Measurements from ENCODE around the gene SPG7. TPM values are rescaled to one million over a fixed set of nuclear protein-coding genes. Genes with fewer than 3 reads are reported as not detected.

The SPG7 gene
- total RNA-seq, 1 experiment from 2014 or later: 119 TPM

GRCh38 chr16:89546781-89547180, 38.6 kb downstream of the SPG7 start:
- H3K4ac ChIP-seq (ENCODE audit: low read depth, low read length): no peak overlapping the region
- H4K20me1 ChIP-seq (ENCODE audit: control insufficient read depth, insufficient read depth, insufficient read length): no peaks in the 10 kb centered on the region
- no peak overlapping the region for H2BK5ac ChIP-seq (ENCODE audit: insufficient read length, low read length)
- H3K4me2 ChIP-seq (ENCODE audit: insufficient read depth, insufficient read length, low read length): no peak overlapping the region
- no peak overlapping the region for H3K27ac ChIP-seq (ENCODE audit: insufficient read length, low read depth, low read length)
- no peak overlapping the region for H2BK120ac ChIP-seq (ENCODE audit: low read depth, low read length, poor library complexity, severe bottlenecking)
- H3K9me3 Mint-ChIP-seq: no peaks in the 10 kb centered on the region; a peak in 1 of 5 replicates
- H3T11ph ChIP-seq (ENCODE audit: low read length): no peak overlapping the region
- no peak for TF ChIP-seq CTCF (conservative IDR thresholded peaks at IDR 0.05)
- no peak overlapping the region for H2BK12ac ChIP-seq (ENCODE audit: insufficient read length, low read depth, low read length)
- H3K23ac ChIP-seq (ENCODE audit: insufficient read length, low read depth, low read length): no peak overlapping the region
- no peaks in the 10 kb centered on the region for H3K27me3 Mint-ChIP-seq (ENCODE audit: low read depth)
- H3K18ac ChIP-seq (ENCODE audit: insufficient read length, low read depth, low read length): no peak overlapping the region
- no peak for DNase-seq
- no peak overlapping the region for H3K56ac ChIP-seq (ENCODE audit: insufficient read length, low read depth, low read length)
- H2AK5ac ChIP-seq (ENCODE audit: insufficient read length, low read length): no peak overlapping the region
- H3K14ac ChIP-seq (ENCODE audit: insufficient read depth, low read length): no peak overlapping the region
- H3K36me3 Mint-ChIP-seq (ENCODE audit: insufficient read depth in 1 of 3, low read depth in 3 of 3): peaks cover 19 to 77% (median 74%) of the 10 kb centered on the region in 3 experiments; a peak in 5 of 7 replicates
- no peak overlapping the region for H2BK20ac ChIP-seq (ENCODE audit: low read depth, low read length, poor library complexity, severe bottlenecking)
- no peak overlapping the region for H3K9ac ChIP-seq (ENCODE audit: extremely low read depth, insufficient read length, low read length)
- WGBS (ENCODE audit: extremely low coverage, insufficient read length, low lambda C conversion rate): no CpG with 5 or more reads among the region's 19 CpGs
- no peak overlapping the region for H2BK15ac ChIP-seq (ENCODE audit: low read depth, low read length)
- no peaks in the 10 kb centered on the region for H3K79me2 ChIP-seq (ENCODE audit: insufficient read depth, low read length)
- H3K9me3 ChIP-seq (ENCODE audit: control insufficient read depth, low read depth, low read length): no peaks in the 10 kb centered on the region
- no peak overlapping the region for H2AFZ ChIP-seq (ENCODE audit: low read length)
- H3K4me3 Mint-ChIP-seq: no peak overlapping the region
- no peak overlapping the region for H3K27ac Mint-ChIP-seq
- H3K4me1 Mint-ChIP-seq: no peaks in the 10 kb centered on the region
- H3K23me2 ChIP-seq (ENCODE audit: insufficient read length, low read depth, low read length, poor library complexity, severe bottlenecking): no peaks in the 10 kb centered on the region
- H3K79me1 ChIP-seq (ENCODE audit: insufficient read depth, low read depth, low read length, poor library complexity, severe bottlenecking): no peaks in the 10 kb centered on the region
- H3K4me1 ChIP-seq (ENCODE audit: insufficient read depth, low read length): no peaks in the 10 kb centered on the region
- no peak overlapping the region for H4K5ac ChIP-seq (ENCODE audit: insufficient read length, low read depth, low read length)
- no peak overlapping the region for H4K8ac ChIP-seq (replicated peaks; ENCODE audit: insufficient read length, low read depth, low read length)
- no peaks in the 10 kb centered on the region for H3K27me3 ChIP-seq (ENCODE audit: insufficient read depth, low read length)
- H4K91ac ChIP-seq (ENCODE audit: insufficient read length, low read depth, low read length): no peak overlapping the region
